GM18909 (cell line): ENCODE measurements around the gene ERGIC3.

Experiments used
- ATAC-seq: cut with Tn5 transposase; IDR thresholded peaks from one replicate; pipeline ENCODE4 v1.9.1; 2021; ENCODE audit warnings: mild to moderate bottlenecking; ENCODE audit not compliant: unreplicated experiment, poor library complexity

ERGIC3 gene

DNA sequence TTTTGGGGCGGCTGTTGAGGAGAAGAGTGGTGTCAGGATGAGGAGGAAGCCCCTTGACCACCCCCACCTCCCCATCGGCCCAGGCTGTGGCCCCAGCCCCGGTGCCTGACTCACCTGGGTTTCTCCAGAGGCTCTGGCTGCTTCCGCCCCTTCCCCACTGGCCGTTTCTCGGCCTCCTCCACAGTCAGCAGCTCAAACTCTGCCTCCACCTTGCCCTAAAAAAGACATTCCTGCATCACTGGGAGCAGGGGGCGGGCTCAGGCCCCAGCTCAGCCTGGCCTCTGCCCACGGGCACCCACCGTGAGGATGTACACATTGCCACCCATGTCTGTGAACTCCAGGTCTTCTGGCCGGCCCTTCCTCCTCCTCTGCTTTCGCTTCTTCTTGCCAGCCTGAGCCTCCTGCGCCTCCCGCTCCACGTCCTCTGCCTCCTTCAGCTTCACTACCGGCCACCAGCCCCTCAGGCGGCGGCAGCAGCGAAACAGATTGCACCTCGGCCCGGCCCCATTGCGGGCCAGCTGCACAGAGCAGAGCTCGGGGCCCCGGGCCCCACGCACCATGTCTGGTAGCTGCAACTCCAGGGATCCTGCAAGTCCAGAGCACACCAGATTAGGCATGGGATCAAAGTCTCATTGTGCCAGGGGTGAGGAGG is 17.3 kb downstream of the ERGIC3 start:
- ATAC-seq: no peak

DNA sequence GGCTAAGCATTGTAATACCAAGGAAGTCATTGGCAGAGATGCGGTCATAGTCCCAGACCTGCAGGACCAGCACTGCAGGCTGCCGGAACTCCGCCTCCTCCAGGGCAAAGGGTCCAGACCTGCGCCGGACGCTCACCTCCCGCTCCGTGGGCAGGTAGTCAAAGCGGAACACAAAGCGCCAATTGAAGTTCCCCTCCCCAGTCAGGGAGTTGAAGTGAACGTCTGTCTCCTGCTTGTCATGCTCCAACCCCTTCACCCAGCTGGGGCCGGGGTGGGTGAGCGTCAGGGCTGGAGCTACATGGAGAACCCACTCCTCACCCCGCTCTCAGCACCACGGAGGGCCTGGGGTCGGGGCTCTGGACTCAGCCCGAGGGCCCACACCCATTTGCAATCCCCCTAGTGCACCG is 18.2 kb downstream of the ERGIC3 start:
- ATAC-seq: no peak

DNA sequence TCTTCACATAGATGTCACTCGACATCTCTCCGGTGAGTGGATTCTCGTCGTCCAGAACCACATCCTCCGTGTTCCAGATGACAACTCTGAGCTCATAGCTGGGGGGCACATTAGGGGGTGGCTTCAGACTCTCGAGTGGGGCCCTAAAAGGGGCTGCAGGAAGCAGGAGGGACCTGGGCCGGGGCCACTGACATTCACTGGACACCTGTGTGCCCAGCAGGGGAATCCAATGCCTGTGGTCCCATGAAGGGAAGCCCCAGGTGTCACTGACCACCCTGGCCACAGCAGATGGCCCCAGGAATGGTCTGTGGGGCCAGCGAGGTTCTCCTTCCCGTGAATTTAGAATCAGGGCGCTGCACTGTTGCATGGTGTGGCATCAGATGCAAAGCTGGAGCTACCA is 18.7 kb downstream of the ERGIC3 start:
- no peak for ATAC-seq

DNA sequence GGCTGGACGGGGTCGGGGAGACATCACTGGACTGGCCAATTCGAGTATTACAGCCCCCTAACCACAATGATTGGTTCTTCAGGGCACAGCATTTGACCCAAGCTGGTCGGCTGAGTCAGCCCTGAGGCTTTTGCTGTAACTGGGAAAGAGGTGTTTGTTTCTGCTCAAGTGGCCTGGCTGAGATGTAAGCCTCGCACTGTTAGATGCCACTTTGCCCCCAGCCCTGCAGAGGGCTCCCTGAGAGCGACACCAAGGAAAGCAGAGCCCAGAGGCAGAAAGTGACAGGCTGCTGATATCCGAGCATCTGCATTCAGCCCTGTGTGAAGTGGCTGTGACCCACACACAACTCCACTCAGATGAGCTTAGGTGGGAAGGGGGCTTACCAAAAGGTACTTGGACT is 19.4 kb downstream of the ERGIC3 start:
- no peak for ATAC-seq

DNA sequence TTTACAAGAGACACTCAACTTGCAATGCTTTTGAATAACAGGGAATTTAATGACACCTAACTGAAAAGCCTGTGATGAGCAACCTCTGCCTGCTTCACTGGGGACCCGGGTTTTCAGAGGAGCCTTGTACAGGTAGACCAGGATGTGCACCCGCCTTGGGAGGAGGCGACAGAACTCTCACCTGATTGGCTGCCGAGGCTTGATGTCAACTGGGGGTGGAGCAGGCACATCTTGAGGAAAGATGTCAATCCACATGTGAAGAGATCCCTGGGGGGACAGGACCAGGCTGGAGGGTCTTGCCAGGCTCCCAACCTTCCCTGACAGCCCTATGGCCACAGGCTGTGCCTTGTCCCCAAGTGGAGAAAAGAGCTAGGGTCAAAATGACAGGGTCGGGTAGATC is 19.8 kb downstream of the ERGIC3 start:
- no peak for ATAC-seq

DNA sequence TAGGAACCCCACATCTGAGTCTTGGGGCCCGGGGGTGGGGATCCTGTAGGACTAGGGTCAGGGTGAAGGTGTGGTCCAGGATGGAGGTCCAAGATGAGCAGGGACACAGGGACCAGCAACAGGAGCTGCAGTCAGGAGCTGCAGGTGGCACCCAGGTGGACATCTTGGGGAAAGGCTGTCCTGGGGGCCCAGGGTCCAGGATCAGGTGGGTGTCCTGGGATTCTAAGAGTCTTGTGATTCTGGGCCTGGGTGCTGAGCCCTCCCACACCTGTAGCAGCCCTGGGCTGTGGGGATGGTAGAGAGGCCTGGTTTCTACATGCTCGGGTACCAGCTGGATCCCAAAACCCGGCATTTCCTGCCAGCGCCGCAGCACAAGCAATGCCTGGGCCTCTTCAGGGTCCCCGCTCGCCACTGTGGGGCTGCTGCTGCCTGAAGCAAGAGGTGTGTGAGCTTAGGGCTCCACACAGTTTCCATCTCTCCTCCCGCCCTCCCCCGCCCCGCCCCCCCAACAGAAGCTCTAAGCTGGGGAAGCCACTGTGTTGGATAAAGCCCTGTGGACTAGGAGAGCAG is 20.7 kb downstream of the ERGIC3 start:
- no peak for ATAC-seq

DNA sequence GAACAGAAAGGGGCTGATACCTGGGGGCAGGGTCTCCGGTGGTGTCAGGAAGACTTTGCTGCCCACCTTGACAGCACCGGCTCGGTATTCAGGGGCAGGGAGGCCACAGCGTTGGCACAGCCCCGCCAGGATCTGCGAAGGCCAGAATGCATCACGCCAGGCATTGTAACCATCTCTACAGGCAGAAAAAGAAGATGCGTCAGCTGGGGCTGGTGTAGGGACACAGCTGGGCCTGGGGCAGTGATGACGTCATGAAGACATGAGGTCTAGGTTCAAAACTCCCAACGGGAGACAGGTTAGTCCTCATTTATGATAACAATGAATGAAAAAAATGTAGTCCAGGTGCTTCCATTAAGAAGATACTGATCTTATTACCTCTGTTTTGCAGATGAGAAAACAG is 22.0 kb downstream of the ERGIC3 start:
- ATAC-seq: no peak

DNA sequence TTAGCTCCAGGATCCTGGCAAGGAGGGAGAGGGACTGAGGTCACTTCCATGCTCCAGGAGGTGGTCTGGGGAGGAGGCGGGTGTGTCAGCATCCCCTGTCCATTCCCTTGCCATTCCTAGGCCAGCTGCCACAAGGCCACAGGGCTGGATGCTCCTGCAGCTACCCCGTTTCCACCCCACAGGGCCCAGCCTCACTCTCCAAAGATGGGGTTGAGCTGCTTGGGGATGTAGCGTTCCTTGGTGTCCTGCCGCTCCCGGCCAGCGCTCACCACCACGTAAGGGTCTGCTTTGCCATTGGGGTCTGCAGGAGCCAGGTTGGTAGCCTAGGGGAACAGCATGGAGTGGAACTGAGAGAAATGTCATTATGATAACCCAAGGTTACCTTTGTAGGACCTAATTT is 23.0 kb downstream of the ERGIC3 start:
- no peak for ATAC-seq

DNA sequence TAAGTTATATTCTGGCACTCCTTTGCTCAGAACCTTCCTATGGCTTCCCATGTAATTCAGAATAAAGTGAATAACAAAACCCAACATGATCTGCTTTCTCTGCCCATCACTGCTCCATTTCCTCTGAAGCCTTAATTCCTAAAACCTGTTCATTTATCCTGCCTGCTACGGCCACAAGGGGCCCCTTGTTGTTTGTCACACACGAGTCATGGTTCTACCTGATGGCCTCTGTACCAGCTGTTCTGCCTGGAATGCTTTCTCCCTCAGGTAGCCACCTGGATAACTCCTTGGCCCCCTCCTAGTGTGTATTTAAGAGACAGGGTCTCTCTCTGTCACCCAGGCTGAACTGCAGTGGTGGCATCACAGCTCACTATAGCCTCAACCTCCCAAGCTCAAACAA is 26.8 kb downstream of the ERGIC3 start:
- ATAC-seq: no peak

DNA sequence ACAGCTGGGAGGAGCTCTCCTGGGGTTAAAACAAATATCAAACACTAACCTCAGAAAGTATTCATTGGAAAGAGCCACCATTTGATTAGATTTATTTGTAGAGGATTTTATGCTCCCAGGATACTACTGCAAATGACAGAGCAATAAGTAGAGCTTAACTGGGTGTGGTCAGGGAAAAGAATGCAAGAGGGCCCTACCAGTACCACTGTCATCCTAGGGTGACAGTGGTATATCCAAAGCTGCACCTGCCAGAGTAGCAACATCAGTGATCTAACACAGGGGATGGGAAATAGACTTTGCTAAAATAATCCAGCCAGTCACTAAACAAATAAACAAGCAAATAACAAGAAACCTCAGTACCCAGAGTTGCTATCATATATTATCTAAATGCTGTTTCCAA is 29.7 kb downstream of the ERGIC3 start:
- ATAC-seq: no peak

DNA sequence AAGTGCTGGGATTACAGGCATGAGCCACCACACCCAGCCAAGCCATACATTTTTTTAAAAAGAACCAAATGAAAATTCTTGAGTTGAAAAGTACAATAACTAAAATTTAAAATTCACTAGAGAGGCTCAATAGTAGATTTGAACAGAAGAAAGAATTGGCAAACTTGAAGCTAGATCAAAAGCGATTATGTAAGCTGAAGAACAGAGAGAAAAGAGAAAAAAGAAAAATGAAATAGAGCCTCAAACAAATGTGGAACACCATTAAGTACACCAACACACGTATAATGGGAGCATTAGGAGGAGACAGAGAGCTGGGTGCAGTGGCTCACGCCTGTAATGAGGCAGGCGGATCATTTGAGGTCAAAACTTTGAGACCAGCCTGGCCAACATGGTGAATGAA is 31.0 kb downstream of the ERGIC3 start:
- no peak for ATAC-seq

DNA sequence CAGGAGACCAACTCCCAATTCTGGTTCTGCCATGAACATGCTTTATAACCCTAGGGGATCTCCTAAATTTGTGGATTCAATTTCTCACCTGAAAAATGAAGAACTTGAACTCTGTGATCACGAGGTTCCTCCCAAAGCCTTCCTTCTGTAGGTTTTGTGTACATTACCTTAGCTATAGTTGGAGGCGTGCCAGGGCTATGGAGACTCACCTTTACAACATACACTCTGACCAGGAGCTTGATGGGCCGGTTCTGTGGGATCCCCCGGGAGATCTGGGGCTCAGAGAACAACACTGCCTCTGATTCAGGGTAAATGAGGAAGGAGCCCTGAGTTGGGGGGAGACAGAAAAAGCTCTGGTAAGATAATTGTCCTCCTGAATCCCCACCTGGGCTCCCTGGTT is 34.1 kb downstream of the ERGIC3 start:
- ATAC-seq: no peak

DNA sequence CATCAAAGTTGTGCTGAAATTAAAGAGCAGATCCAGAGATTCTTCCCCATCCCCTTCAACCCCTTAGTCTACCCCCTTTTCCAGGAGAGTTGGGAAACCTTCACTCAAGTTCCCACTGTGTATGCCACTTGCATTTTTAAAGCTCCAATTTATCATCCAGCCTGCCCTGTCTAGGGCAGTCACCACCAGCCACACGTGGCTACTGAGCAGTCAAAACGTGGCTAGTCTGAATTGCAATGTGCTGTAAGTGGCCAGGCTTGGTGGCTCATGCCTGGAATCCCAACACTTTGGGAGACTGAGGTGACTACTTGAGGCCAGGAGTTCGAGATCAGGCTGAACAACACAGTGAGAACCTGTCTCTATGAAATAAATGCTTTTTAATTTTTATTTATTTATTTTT is 34.9 kb downstream of the ERGIC3 start:
- no peak for ATAC-seq

DNA sequence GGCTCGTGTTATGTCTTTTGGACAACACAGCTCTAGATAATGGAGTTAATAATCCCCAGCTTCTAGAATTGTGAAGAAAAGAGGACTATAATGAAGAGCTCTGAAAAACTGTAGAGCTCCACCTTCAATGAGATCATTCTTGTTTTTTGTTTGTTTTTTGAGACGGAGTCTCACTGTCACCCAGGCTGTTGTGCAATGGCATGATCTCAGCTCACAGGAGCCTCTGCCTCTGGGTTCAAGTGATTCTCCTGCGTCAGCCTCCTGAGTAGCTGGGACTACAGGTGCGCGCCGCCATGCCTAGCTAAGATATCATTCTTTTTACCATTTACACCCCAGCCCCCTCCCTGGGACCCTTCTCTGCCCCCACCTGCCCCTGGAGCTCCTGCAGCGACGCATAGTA is 36.6 kb downstream of the ERGIC3 start:
- no peak for ATAC-seq

DNA sequence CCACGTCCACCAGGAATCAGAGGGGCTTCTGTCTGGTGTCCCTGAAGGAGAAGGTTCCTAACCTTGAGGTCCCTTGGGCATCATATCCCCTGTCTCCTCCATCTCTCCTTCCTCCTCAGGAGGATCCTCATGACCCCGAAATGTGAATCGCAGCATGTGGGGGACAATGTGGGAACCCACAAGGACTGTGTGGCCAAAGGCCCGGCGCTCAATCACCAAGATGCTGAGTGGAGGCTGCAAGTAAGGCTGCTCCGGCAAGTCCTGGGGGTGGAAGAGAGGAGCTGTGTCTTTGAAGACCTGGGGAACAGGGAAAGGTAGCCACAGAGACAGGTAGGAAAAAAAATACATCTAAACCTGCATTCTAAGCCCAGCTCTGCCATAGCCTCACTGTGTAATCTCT is 37.3 kb downstream of the ERGIC3 start:
- ATAC-seq: no peak

DNA sequence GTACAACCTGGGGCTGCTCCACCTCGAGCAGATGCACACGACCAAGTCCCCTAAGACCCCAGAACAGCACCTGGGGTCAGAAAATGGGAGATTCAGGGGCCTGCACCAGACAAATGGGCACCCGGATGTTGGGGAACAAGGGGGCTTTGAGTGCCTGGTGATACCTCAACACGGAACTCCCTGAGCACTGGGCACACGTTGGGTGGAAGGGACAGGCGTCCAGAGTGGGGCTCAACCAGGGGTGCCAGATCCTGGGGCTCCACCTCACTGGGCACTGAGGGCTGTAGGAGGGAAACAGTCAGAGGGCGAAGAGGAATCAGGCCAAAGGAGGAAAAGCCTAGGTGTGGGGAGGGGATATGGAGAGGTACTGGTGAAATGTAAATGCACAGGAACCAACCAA is 40.3 kb downstream of the ERGIC3 start:
- ATAC-seq: no peak

DNA sequence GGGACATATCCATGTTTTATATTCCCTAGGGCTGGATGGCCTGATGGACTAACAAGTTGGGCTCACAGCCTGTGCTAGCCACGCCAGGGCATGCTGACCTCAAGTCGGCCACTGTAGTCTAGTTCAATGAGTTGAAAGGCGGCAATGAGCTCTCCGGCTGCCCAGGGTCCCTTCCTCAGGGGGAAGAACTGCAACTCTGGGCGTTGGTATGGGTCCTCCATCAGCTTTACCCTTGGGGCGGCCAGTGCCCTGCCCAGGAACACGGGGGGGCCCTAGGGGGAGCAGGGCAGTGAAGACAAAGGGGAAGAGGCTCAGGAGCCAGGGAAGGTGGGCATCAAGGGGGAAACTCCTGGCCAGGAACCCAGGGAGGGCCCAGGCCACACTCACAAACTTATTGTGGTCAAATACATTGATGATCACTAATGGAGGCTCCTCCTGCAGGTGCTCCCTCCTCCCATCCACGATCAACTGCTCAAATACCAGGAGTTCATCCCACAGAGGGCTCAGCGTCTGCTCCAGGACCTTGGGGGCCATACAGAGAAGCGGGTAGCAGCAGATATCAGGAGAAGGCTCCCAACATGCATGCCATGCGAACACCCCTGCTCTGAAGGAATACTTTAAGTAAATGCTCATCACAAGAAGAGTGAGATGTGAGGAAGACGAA is 41.0 kb downstream of the ERGIC3 start:
- ATAC-seq: no peak

DNA sequence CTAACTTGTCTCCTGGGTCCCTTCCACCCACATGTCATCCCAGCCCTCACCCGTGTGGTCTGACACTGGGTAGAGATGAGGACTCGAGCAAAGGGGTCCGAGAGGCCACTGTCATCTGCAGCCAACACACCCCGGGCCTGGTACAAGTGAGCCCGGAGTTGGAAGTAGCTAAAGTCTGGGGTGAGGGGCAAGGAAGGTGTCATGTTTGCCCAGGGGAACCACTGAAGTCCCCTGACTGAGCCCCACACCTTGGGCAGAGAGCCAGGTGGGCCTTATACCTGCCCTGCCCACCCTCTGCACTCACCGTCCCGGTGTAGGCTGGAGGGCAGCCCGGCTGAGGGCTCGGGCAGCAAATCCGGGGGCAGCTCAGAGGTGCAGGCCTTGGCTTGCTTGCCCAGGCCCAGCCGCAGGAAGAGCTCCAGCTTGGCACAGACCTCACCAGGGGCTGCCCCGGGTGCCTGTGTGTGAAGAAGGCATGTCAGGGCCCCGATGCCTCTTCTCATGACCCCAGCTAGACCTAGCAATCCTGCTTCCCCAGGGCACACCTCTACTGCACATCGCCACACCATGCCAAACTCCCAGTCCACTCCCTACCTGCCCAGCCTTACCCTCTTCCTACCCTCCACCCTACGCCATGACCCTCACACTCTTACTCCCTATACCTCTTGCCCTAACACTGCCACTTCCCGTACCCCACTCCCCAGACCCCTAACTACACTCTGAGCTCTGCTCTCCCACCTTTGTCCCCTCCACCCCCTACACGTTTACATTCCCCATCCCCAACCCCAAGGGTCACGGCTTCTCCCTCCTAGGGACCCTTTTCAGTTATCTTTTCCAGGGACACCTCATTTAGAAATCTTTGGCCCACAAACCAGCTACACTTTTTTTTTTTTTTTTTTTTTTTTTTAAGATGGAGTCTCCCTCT is 42.0 kb downstream of the ERGIC3 start:
- ATAC-seq: no peak

DNA sequence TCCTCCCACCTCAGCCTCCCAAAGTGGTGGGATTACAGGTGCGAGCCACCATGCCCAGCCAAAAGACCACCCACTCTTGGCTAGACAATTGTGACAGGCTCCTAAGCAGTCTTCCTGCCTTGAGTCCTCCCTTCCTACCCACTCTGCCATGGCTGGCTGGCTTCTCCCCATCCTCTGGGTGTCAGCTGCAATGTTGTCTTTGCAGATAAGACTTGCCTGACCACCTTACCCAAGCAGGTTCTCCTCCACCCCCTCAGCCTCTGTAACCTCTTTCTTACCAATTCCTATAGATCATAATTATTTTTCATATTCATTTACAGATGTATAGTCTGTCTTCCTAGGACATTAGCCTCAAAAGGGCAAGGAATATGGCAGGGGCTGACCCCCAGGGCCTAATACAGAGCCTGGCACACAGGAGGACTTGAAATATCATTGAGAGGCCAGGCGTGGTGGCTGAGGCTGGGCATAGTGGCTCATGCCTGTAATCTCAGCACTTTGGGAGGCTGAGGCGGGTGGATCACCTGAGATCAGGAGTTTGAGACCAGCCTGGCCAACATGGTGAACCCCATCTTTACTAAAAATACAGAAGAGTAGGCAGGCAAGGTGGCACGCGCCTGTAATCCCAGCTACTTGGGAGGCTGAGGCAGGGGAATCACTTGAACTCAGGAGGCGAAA is 45.0 kb downstream of the ERGIC3 start:
- ATAC-seq: no peak

DNA sequence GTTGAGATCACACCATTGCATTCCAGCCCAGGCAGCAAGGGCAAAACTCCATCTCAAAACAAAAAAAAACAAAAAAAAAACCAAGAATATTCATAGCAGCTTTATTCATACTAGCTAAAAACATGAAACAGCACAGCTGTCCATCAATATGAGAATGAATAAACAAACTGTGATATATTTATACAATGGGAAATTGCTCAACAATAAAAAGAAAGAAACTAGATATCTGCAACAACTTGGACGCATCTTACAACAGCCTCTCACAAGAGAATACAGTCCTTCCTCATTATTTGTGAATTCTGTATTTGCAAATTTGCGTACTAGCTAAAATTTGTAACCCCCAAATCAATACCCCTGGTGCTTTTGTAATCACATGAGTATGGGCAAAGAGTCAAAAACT is 45.6 kb downstream of the ERGIC3 start:
- no peak for ATAC-seq

DNA sequence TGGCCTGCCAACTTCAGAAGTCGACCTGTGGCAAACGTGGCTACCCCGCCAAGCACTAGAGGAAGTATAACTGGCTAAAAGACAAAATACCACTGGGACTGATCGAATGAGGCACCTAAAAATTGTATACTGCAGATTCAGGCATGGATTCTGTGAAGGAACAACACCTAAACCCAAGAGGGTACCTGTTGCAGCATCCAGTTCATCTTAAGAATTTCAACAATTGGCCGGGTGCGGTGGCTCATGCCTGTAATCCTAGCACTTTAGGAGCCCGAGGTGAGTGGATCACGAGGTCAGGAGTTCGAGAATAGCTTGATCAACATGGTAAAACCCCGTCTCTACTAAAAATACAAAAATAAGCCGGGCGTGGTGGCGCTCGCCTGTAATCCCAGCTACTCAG is 46.5 kb downstream of the ERGIC3 start:
- no peak for ATAC-seq
